HepG2 (cell line): Measurements from ENCODE around the gene DLG1. TPM values are rescaled to one million over a fixed set of nuclear protein-coding genes. Genes with fewer than 3 reads are reported as not detected.

Experiments
- BHLHE40 ChIP-seq: IDR thresholded peaks from 2 replicates; pipeline ENCODE4 v1.6.1; 2011; ENCODE audit warnings: low read length, improper control_type of control experiment
- BORCS8-MEF2B ChIP-seq: sonication (generic); formaldehyde crosslinking; IDR thresholded peaks from 2 replicates; pipeline ENCODE4 v1.8.0; 2022; ENCODE audit warnings: mild to moderate bottlenecking, missing genetic modification reagents
- CSRNP1 ChIP-seq: sonication (generic); formaldehyde crosslinking; IDR thresholded peaks from 2 replicates; pipeline ENCODE4 v1.8.1; 2023; ENCODE audit warnings: mild to moderate bottlenecking, missing genetic modification reagents
- EP300 ChIP-seq, 3 experiments: sonication (generic) in 1 of 3; formaldehyde crosslinking in 1 of 3; IDR thresholded peaks; 2 replicates each; pipeline versions ENCODE4 v1.5.1 to v1.6.1; 2011 to 2020; ENCODE audit warnings: low read depth in 2 of 3, low read length in 2 of 3, borderline replicate concordance in 1 of 3, improper control_type of control experiment in 1 of 3, mild to moderate bottlenecking in 1 of 3, missing genetic modification reagents in 1 of 3, moderate library complexity in 1 of 3
- FOXA1 ChIP-seq, 2 experiments: fragments of 450-650 bp in 1 of 2; sonication (generic) in 1 of 2; formaldehyde crosslinking in 1 of 2; IDR thresholded peaks; 2 replicates each; pipeline versions ENCODE4 v1.4.0 to v1.6.1; 2016 to 2020; ENCODE audit warnings: missing genetic modification reagents in 1 of 2
- HOXA3 ChIP-seq: sonication (generic); formaldehyde crosslinking; IDR thresholded peaks from 2 replicates; pipeline ENCODE4 v1.5.0; 2020; ENCODE audit warnings: missing genetic modification reagents
- JARID2 ChIP-seq: sonication (generic); formaldehyde crosslinking; IDR thresholded peaks from 2 replicates; pipeline ENCODE4 v1.8.1; 2023; ENCODE audit warnings: missing genetic modification reagents, inconsistent platforms; ENCODE audit not compliant: insufficient replicate concordance
- MAFF ChIP-seq: IDR thresholded peaks from 2 replicates; pipeline ENCODE4 v1.6.1; 2011; ENCODE audit warnings: low read depth, low read length, improper control_type of control experiment
- NFIC ChIP-seq: IDR thresholded peaks from 2 replicates; pipeline ENCODE4 v1.6.1; 2012; ENCODE audit warnings: mild to moderate bottlenecking, low read length, inconsistent platforms
- NR2F6 ChIP-seq, 2 experiments: IDR thresholded peaks; 2 replicates each; pipeline ENCODE4 v1.6.1; 2016; ENCODE audit warnings: antibody characterized with exemption in 1 of 2, mild to moderate bottlenecking in 1 of 2
- PCBP2 ChIP-seq: fragments of 200-400 bp; formaldehyde crosslinking; optimal IDR thresholded peaks from 2 replicates; pipeline ENCODE3; 2018; ENCODE audit warnings: low read length, low read depth; ENCODE audit not compliant: poor library complexity, severe bottlenecking
- SMAD9 ChIP-seq: sonication (generic); formaldehyde crosslinking; IDR thresholded peaks from 2 replicates; pipeline ENCODE4 v1.5.1; 2020; ENCODE audit warnings: mild to moderate bottlenecking, missing genetic modification reagents
- TMF1 ChIP-seq: sonication (generic); formaldehyde crosslinking; IDR thresholded peaks from 2 replicates; pipeline ENCODE4 v1.8.1; 2022; ENCODE audit warnings: low read depth, missing genetic modification reagents
- TRIM24 ChIP-seq: sonication (generic); formaldehyde crosslinking; IDR thresholded peaks from 2 replicates; pipeline ENCODE4 v1.8.0; 2022; ENCODE audit warnings: mild to moderate bottlenecking, missing genetic modification reagents
- ZNF264 ChIP-seq: sonication (generic); formaldehyde crosslinking; IDR thresholded peaks from 2 replicates; pipeline ENCODE4 v1.4.0; 2020; ENCODE audit warnings: missing genetic modification reagents
- ZNF30 ChIP-seq: sonication (generic); formaldehyde crosslinking; IDR thresholded peaks from 2 replicates; pipeline ENCODE4 v1.5.0; 2020; ENCODE audit warnings: mild to moderate bottlenecking, missing genetic modification reagents
- ZNF430 ChIP-seq: sonication (generic); formaldehyde crosslinking; IDR thresholded peaks from 2 replicates; pipeline ENCODE4 v1.9.0; 2021; ENCODE audit warnings: mild to moderate bottlenecking, missing genetic modification reagents
- ZNF510 ChIP-seq: sonication (generic); formaldehyde crosslinking; IDR thresholded peaks from 2 replicates; pipeline ENCODE4 v1.4.0; 2020; ENCODE audit warnings: low read depth, mild to moderate bottlenecking, missing genetic modification reagents
- ZNF614 ChIP-seq: IDR thresholded peaks from 2 replicates; pipeline ENCODE4 v1.6.1; 2018; ENCODE audit warnings: missing biosample characterization, missing genetic modification reagents, inconsistent platforms, borderline replicate concordance
- polyA plus RNA-seq, 8 experiments: library from polyadenylated mRNA; depleted of rRNA in 3 of 8; stranded (reverse) in 7 of 8; unstranded in 1 of 8; fragments of >200 nt; fragmentation: Illumina TruSeq in 4 of 8; extraction: Trizol in 4 of 8; gene quantifications; 2 replicates each; pipeline versions ENCODE4 v1.2.1 to v1.2.3, GENCODE V29; 2011 to 2016; ENCODE audit warnings: low read depth in 4 of 8, missing spikeins in 1 of 8, mixed read lengths in 1 of 8; ENCODE audit not compliant: insufficient read depth in 1 of 8
- total RNA-seq, 5 experiments: library from RNA; depleted of rRNA; stranded (reverse); fragments of >200 nt; fragmentation: Illumina TruSeq; extraction: Trizol; gene quantifications; 2 replicates each; pipeline ENCODE4 v1.2.3, GENCODE V29; 2016; ENCODE audit warnings: low read depth in 1 of 5
- TF ChIP-seq, protein P1 (sequence below): sonication (generic); formaldehyde crosslinking; IDR thresholded peaks from 2 replicates; pipeline ENCODE4 v1.9.0; 2021; ENCODE audit warnings: mild to moderate bottlenecking, missing genetic modification reagents
- TF ChIP-seq, protein P2 (sequence below): sonication (generic); formaldehyde crosslinking; IDR thresholded peaks from 2 replicates; pipeline ENCODE4 v1.5.0; 2020; ENCODE audit warnings: missing genetic modification reagents, mild to moderate bottlenecking, borderline replicate concordance

Gene DLG1
- total and polyA plus RNA-seq, 2 of the 13 experiments (the other 11 are each of a cell fraction or from before 2014, with no cell fraction given) = 30.5 to 104 TPM

- TF ChIP-seq, protein P1, sequence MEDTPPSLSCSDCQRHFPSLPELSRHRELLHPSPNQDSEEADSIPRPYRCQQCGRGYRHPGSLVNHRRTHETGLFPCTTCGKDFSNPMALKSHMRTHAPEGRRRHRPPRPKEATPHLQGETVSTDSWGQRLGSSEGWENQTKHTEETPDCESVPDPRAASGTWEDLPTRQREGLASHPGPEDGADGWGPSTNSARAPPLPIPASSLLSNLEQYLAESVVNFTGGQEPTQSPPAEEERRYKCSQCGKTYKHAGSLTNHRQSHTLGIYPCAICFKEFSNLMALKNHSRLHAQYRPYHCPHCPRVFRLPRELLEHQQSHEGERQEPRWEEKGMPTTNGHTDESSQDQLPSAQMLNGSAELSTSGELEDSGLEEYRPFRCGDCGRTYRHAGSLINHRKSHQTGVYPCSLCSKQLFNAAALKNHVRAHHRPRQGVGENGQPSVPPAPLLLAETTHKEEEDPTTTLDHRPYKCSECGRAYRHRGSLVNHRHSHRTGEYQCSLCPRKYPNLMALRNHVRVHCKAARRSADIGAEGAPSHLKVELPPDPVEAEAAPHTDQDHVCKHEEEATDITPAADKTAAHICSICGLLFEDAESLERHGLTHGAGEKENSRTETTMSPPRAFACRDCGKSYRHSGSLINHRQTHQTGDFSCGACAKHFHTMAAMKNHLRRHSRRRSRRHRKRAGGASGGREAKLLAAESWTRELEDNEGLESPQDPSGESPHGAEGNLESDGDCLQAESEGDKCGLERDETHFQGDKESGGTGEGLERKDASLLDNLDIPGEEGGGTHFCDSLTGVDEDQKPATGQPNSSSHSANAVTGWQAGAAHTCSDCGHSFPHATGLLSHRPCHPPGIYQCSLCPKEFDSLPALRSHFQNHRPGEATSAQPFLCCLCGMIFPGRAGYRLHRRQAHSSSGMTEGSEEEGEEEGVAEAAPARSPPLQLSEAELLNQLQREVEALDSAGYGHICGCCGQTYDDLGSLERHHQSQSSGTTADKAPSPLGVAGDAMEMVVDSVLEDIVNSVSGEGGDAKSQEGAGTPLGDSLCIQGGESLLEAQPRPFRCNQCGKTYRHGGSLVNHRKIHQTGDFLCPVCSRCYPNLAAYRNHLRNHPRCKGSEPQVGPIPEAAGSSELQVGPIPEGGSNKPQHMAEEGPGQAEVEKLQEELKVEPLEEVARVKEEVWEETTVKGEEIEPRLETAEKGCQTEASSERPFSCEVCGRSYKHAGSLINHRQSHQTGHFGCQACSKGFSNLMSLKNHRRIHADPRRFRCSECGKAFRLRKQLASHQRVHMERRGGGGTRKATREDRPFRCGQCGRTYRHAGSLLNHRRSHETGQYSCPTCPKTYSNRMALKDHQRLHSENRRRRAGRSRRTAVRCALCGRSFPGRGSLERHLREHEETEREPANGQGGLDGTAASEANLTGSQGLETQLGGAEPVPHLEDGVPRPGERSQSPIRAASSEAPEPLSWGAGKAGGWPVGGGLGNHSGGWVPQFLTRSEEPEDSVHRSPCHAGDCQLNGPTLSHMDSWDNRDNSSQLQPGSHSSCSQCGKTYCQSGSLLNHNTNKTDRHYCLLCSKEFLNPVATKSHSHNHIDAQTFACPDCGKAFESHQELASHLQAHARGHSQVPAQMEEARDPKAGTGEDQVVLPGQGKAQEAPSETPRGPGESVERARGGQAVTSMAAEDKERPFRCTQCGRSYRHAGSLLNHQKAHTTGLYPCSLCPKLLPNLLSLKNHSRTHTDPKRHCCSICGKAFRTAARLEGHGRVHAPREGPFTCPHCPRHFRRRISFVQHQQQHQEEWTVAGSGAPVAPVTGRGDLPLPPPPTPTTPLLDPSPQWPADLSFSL (CRISPR knock-in tag) = peak; percentile 97
- TF ChIP-seq HOXA3 (CRISPR knock-in tag) (no peak), ZNF614 (CRISPR knock-in tag) (no peak), NFIC (no peak), ZNF430 (CRISPR knock-in tag) (no peak), JARID2 (CRISPR knock-in tag) (no peak), ZNF264 (CRISPR knock-in tag) (no peak), FOXA1 (IDR thresholded peaks at IDR 0.05) (no peak), FOXA1 (CRISPR knock-in tag; IDR thresholded peaks at IDR 0.05) (peak; percentile 59), NR2F6 (IDR thresholded peaks at IDR 0.05) (no peak), NR2F6 (CRISPR knock-in tag; IDR thresholded peaks at IDR 0.05) (peak; percentile 63; the same call in 1 of the 2 replicates), ZNF510 (no peak), TMF1 (CRISPR knock-in tag) (no peak), ZNF30 (CRISPR knock-in tag) (no peak), TRIM24 (CRISPR knock-in tag) (peak; percentile 44; the same call in 1 of the 2 replicates), PCBP2 (no peak), MAFF (no peak), EP300 (IDR thresholded peaks at IDR 0.05; ENCODE audit: low read depth in 2 of 2, low read length in 2 of 2) (peak in 1 of 2 experiments; percentile 59; a peak in 2 of 4 replicates), EP300 (CRISPR knock-in tag; IDR thresholded peaks at IDR 0.05; ENCODE audit: borderline replicate concordance) (peak; percentile 57; the same call in 1 of the 2 replicates), BORCS8-MEF2B (no peak), BHLHE40 (no peak), CSRNP1 (CRISPR knock-in tag) (no peak), SMAD9 (CRISPR knock-in tag) (no peak)
- TF ChIP-seq, protein P2, sequence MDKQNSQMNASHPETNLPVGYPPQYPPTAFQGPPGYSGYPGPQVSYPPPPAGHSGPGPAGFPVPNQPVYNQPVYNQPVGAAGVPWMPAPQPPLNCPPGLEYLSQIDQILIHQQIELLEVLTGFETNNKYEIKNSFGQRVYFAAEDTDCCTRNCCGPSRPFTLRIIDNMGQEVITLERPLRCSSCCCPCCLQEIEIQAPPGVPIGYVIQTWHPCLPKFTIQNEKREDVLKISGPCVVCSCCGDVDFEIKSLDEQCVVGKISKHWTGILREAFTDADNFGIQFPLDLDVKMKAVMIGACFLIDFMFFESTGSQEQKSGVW = no peak
Observed at GRCh38 chr3:197270558-197271317, 27.7 kb downstream of the DLG1 start (continued).
